Measurements from ENCODE around the gene RASSF7.

Gene RASSF7

DNA sequence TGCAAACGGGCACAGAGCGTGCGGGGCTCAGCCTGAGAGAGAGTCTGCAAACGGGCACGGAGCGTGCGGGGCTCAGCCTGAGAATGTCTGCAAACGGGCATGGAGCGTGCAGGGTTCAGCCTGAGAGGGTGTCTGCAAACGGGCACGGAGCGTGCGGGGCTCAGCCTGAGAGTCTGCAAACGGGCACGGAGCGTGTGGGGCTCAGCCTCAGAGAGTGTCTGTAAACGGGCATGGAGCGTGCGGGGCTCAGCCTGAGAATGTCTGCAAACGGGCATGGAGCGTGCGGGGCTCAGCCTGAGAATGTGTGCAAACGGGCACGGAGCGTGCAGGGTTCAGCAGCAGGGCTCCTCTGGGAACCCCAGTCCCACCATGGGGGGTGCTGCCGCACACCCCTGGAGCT is 29.0 kb downstream of the RASSF7 start:
- POLR2A ChIA-PET = interaction anchor here (2.5 kb wide), 1 partner anchor 14 kb away, joined by 10 read pairs; the partner anchor contains the start of gene PHRF1
- CTCF ChIA-PET = no interaction called here
- Histone ChIP-seq H3K36me3 (ENCODE audit: control insufficient read depth in 2 of 2, insufficient read depth in 1 of 2, low read length in 2 of 2) (peaks cover 14 to 93% of the 10 kb centered on the region in 2 experiments; a peak in 2 of 3 replicates), H3K4me1 (ENCODE audit: control insufficient read depth, insufficient read depth, low read length) (no peaks in the 10 kb centered on the region), H3K9me3 (ENCODE audit: control insufficient read depth, insufficient read depth, low read depth, low read length) (no peaks in the 10 kb centered on the region), H3K27ac (ENCODE audit: extremely low read depth, low read depth, low read length) (0 out of 2 replicates have a peak overlapping the region, but pooled peaks have one; percentile 5), H3K4me3 (ENCODE audit: low read depth, low read length) (no peak overlapping the region)
- TF ChIP-seq ZNF560 (tag by site-specific recombination; IDR thresholded peaks at IDR 0.05; ENCODE audit: borderline replicate concordance) (no peak), ZNF837 (tag by site-specific recombination; IDR thresholded peaks at IDR 0.05) (no peak), ZNF155 (tag by site-specific recombination; IDR thresholded peaks at IDR 0.05) (no peak), ZBTB26 (tag by site-specific recombination; optimal IDR thresholded peaks at IDR 0.05) (no peak), ZNF530 (tag by site-specific recombination; IDR thresholded peaks at IDR 0.05; ENCODE audit: low read depth) (no peak), OSR2 (tag by site-specific recombination; IDR thresholded peaks at IDR 0.05) (no peak), ZNF600 (tag by site-specific recombination; IDR thresholded peaks at IDR 0.05) (no peak), TRIM28 (IDR thresholded peaks at IDR 0.05; ENCODE audit: borderline replicate concordance, low read length) (no peak), PRDM10 (tag by site-specific recombination; IDR thresholded peaks at IDR 0.05) (no peak)
- TF ChIP-seq, protein P1, sequence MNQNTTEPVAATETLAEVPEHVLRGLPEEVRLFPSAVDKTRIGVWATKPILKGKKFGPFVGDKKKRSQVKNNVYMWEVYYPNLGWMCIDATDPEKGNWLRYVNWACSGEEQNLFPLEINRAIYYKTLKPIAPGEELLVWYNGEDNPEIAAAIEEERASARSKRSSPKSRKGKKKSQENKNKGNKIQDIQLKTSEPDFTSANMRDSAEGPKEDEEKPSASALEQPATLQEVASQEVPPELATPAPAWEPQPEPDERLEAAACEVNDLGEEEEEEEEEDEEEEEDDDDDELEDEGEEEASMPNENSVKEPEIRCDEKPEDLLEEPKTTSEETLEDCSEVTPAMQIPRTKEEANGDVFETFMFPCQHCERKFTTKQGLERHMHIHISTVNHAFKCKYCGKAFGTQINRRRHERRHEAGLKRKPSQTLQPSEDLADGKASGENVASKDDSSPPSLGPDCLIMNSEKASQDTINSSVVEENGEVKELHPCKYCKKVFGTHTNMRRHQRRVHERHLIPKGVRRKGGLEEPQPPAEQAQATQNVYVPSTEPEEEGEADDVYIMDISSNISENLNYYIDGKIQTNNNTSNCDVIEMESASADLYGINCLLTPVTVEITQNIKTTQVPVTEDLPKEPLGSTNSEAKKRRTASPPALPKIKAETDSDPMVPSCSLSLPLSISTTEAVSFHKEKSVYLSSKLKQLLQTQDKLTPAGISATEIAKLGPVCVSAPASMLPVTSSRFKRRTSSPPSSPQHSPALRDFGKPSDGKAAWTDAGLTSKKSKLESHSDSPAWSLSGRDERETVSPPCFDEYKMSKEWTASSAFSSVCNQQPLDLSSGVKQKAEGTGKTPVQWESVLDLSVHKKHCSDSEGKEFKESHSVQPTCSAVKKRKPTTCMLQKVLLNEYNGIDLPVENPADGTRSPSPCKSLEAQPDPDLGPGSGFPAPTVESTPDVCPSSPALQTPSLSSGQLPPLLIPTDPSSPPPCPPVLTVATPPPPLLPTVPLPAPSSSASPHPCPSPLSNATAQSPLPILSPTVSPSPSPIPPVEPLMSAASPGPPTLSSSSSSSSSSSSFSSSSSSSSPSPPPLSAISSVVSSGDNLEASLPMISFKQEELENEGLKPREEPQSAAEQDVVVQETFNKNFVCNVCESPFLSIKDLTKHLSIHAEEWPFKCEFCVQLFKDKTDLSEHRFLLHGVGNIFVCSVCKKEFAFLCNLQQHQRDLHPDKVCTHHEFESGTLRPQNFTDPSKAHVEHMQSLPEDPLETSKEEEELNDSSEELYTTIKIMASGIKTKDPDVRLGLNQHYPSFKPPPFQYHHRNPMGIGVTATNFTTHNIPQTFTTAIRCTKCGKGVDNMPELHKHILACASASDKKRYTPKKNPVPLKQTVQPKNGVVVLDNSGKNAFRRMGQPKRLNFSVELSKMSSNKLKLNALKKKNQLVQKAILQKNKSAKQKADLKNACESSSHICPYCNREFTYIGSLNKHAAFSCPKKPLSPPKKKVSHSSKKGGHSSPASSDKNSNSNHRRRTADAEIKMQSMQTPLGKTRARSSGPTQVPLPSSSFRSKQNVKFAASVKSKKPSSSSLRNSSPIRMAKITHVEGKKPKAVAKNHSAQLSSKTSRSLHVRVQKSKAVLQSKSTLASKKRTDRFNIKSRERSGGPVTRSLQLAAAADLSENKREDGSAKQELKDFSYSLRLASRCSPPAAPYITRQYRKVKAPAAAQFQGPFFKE (tag by site-specific recombination; IDR thresholded peaks at IDR 0.05; ENCODE audit: borderline replicate concordance) = no peak
- TF ChIP-seq, protein P2, sequence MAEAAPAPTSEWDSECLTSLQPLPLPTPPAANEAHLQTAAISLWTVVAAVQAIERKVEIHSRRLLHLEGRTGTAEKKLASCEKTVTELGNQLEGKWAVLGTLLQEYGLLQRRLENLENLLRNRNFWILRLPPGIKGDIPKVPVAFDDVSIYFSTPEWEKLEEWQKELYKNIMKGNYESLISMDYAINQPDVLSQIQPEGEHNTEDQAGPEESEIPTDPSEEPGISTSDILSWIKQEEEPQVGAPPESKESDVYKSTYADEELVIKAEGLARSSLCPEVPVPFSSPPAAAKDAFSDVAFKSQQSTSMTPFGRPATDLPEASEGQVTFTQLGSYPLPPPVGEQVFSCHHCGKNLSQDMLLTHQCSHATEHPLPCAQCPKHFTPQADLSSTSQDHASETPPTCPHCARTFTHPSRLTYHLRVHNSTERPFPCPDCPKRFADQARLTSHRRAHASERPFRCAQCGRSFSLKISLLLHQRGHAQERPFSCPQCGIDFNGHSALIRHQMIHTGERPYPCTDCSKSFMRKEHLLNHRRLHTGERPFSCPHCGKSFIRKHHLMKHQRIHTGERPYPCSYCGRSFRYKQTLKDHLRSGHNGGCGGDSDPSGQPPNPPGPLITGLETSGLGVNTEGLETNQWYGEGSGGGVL (tag by site-specific recombination; IDR thresholded peaks at IDR 0.05) = no peak

DNA sequence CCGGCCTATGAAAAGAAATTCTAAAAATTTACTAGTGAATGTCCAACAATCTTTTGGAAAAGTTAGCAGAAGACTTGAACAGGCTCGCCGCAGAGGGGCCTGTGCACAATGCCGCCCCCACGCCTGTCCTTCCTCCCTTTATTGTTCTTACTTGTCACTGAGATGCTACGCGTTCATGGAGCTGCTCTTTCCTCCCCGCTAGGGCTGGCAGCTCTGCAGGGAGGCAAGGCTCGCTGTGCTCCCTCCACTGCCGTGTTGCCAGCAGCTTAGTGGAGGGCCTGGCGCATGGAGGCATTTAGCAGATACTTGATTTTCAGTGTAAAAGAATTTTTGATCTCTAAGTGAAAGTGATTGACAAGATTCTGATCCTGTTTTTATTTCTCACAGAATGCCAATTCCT is 30.2 kb downstream of the RASSF7 start:
- Histone ChIP-seq H3K9me3 (ENCODE audit: control insufficient read depth, insufficient read depth, low read depth, low read length) (no peaks in the 10 kb centered on the region), H3K36me3 (ENCODE audit: control insufficient read depth in 2 of 2, insufficient read depth in 1 of 2, low read length in 2 of 2) (peaks cover 18 to 97% of the 10 kb centered on the region in 2 experiments; a peak in 2 of 3 replicates), H3K4me1 (ENCODE audit: control insufficient read depth, insufficient read depth, low read length) (no peaks in the 10 kb centered on the region), H3K27ac (ENCODE audit: extremely low read depth, low read depth, low read length) (no peak overlapping the region), H3K4me3 (ENCODE audit: low read depth, low read length) (no peak overlapping the region)
- TF ChIP-seq ZBTB48 (tag by site-specific recombination; IDR thresholded peaks at IDR 0.05) (no peak), HOXC10 (CRISPR knock-in tag; IDR thresholded peaks at IDR 0.05) (no peak), IKZF3 (tag by site-specific recombination; IDR thresholded peaks at IDR 0.05) (no peak), ZNF146 (tag by site-specific recombination; IDR thresholded peaks at IDR 0.05) (no peak), ZNF513 (tag by site-specific recombination; IDR thresholded peaks at IDR 0.05) (no peak), ZNF394 (tag by site-specific recombination; IDR thresholded peaks at IDR 0.05; ENCODE audit: borderline replicate concordance) (no peak), ZFP3 (tag by site-specific recombination; IDR thresholded peaks at IDR 0.05; ENCODE audit: low read depth) (no peak)
- TF ChIP-seq, protein P3, sequence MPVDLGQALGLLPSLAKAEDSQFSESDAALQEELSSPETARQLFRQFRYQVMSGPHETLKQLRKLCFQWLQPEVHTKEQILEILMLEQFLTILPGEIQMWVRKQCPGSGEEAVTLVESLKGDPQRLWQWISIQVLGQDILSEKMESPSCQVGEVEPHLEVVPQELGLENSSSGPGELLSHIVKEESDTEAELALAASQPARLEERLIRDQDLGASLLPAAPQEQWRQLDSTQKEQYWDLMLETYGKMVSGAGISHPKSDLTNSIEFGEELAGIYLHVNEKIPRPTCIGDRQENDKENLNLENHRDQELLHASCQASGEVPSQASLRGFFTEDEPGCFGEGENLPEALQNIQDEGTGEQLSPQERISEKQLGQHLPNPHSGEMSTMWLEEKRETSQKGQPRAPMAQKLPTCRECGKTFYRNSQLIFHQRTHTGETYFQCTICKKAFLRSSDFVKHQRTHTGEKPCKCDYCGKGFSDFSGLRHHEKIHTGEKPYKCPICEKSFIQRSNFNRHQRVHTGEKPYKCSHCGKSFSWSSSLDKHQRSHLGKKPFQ (tag by site-specific recombination; IDR thresholded peaks at IDR 0.05) = no peak
- POLR2A ChIA-PET = no interaction called here
- CTCF ChIA-PET = interaction anchor here (1.3 kb wide), 1 partner anchor 11 kb away, joined by 4 read pairs; no protein-coding TSS in a partner anchor

Measured in HEK293 (cell line).